ENCODE measurements around the gene PTPRF.

PTPRF gene

DNA sequence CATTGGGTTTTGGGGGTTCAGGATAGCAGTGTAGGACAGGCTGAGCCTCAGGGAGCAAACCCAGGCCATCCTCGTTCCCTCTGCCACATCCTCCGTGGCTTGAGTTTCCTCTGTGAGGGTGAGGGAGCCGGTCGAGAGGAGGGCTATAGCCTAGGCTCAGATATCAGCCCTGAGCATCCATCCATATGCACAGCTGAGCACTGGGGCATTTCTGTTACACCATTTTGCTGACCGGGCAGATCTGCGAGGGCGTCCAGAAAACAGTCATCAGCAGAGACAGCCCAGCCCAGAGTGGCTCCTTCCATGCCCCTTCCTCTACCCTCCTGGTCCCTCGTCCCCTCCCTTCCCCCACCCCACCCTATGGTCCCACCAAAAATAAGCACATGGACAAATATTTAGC, 53.5 kb downstream of the PTPRF start:
- no peak for DNase-seq

DNA sequence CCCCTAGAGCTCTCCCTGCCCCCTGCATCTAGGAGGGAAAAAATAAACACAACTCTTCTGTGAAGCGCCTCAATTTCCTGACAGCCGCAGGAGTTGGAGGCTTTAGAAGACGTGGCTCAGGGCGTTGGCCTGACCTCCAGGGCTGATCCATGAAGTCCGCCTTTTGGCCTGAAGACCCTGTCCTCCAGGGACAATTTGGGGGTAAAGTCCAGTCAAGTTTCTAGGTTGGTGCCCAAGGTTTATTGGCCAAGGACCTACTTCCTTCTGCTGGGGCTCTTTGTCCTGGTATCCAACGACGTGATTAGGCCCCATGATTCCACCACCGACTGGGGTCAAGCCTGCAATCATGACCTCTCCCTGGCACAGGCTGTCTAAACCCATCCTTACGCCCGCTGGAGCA, 54.9 kb downstream of the PTPRF start:
- DNase-seq, result no peak

DNA sequence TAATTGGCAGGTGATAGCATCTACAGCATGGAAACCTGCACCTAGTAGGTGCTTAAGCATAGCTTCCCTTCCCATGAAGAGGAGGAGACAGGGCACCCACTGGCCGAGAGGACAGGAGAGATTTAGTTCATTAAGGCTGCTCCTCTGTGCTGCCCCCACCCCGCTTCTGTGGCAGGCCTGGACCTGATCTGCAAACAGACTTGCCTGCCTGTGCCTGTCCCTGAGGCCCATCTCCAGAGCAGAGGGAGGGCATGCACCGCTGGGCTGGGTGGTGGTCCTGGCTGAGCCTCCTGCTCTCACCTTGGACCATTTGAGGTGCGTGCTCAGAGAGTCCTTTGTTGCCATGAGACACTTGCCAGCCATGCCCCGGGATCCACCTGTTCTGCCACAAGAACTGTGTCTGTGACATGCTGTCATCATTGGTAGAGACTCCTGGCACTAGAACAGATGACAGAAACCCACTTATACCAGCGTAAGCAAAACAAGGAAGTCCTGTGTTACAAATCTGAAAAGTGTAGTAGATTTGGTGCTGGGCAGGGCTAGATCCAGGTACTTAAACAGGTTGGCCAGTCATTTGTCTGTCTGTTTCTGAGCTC, 55.6 kb downstream of the PTPRF start:
- DNase-seq, result no peak

GRCh38 chr1:43587001-43587400, 56.3 kb downstream of the PTPRF start:
- DNase-seq, result no peak

DNA sequence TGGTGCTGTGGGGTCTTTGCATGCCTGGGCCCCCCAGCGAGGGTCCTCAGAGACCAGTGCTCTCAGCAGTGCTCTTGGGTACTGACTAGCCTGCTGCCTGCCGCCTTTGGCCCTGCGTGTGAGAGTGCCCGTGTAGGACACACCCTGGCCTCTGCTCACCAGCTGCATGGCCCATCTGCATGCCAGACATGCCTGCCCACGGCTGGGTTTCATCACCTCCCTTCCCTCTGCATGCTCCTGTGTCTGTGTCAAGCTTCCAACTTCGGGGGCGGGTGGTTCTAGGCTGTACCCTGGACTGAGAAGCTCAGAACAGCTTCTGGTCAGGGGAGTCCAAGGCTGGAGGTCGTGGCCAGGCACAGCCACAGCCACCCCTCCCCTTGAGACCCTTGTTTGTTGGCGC, 56.9 kb downstream of the PTPRF start:
- DNase-seq, result no peak

DNA sequence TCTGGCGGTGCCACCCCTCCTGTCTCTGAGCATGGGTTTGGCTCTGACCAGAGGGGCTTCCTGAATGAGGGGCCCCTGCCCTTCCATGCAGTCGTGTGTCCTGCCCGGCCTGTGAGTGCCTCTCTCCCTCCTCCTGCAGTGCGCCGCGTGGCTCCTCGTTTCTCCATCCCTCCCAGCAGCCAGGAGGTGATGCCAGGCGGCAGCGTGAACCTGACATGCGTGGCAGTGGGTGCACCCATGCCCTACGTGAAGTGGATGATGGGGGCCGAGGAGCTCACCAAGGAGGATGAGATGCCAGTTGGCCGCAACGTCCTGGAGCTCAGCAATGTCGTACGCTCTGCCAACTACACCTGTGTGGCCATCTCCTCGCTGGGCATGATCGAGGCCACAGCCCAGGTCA, 57.9 kb downstream of the PTPRF start:
- DNase-seq, result no peak

DNA sequence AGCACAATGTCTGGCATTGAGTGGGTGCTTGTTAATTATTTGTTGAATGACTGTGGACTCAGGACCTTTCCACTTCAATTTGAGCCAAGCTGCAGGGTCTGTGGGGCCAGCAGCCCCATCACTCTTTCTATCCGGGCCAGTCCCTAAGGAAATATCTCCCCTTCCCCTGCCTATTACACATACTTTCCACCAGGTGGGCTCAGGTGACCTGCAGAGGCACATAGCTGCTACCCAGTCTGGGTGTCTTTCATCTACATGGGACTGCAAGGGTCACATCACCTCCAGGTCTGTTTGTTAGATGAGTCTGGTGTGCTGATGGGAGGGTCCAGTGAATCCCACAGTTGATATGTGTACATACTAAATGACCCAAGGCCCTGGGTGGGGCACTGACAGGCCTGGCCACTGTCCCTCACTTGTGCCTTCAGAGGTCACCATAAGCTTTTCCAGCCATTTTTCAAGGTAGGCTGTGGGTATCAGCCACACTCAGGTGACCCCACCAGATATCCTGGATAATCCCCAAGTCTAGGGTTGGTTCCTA, 59.8 kb downstream of the PTPRF start:
- DNase-seq, result no peak

DNA sequence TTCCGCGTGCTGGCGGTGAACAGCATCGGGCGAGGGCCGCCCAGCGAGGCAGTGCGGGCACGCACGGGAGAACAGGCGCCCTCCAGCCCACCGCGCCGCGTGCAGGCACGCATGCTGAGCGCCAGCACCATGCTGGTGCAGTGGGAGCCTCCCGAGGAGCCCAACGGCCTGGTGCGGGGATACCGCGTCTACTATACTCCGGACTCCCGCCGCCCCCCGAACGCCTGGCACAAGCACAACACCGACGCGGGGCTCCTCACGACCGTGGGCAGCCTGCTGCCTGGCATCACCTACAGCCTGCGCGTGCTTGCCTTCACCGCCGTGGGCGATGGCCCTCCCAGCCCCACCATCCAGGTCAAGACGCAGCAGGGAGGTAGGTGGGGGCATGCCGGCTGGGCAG, 60.5 kb downstream of the PTPRF start:
- no peak for DNase-seq

DNA sequence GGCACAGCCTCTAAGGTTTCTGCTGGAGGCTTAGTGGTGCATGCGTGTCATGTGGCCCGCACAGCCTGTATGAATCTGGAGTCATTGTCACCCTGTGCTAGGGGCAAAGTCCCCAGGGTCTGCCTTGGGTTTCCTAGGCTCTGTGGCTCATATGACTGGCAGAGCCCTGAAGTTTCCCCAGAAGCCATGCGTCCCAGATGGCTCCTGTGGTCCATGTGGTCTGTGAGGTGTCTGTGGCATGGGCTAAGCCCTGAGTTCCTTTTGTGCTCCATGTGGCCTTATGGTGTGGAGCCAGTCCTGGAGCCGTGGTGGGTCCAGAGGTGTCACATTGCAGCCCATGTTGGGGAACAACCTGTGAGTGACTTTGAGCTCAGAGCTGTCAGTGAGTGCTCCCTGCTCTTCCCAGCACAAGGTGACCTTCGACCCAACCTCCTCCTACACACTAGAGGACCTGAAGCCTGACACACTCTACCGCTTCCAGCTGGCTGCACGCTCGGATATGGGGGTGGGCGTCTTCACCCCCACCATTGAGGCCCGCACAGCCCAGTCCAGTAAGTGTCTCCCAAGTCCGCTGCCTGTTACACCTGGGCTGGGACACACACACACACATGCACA, 61.5 kb downstream of the PTPRF start:
- DNase-seq, result no peak

DNA sequence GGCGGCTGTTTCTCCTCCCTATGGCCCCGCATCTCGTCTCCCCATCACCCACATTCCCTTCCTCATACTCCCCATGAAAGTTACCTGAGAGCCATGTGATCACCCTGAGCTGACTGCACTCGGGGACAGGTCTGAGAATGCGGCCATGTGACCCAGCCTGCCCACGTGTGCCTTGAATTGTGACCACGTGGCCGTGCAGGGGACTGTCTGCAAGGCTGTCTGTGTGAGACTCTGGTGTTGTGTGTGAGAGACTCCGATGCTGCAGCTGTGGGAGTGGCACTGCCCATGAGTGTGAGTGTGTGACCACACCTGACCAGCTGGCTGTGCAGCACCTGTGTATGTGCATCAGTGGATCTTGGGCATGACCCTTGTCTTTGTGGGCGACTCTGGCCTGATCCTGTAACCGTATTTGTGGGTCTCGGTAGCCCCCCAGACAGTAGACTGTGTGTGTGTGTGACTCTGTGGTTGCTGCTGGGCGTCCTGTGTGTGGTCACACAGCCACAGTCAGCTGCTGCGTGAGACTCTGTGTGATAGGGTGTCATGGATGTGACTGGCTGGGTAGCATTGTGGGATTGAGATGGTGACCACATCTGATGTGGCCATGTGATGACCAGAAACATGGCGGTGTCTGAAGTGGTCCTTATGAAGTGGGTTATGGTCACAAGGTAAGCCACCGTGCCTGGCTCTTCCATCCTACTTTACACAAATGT, 62.4 kb downstream of the PTPRF start:
- DNase-seq, result no peak

DNA sequence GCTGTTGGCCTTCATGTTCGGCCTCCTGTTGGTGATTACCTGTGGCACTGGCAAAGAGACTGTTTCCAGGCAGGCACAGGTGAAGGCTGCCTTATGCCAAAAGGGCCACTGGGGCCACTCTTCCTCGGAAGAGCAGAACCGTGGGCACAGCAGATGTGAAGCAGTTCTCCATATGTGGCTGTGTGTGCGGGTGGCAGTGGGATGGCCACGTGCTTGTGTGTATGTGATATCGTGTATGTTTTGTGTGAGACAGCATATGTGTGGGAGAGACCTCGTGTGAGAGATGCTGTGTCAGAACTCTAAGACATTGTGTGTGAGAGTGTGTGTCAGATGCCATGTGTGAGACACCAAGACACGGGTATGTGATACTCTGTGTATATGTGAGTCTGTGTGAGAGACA, 65.9 kb downstream of the PTPRF start:
- DNase-seq, result no peak

GRCh38 chr1:43597028-43597427, 66.3 kb downstream of the PTPRF start:
- no peak for DNase-seq

DNA sequence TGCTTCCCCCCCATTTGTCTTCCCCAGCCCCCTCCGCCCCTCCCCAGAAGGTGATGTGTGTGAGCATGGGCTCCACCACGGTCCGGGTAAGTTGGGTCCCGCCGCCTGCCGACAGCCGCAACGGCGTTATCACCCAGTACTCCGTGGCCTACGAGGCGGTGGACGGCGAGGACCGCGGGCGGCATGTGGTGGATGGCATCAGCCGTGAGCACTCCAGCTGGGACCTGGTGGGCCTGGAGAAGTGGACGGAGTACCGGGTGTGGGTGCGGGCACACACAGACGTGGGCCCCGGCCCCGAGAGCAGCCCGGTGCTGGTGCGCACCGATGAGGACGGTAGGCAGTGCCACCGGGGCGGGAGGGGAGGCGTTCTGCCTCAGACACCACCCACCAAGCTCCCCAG, 67.0 kb downstream of the PTPRF start:
- DNase-seq, result no peak

GRCh38 chr1:43598622-43599021, 67.9 kb downstream of the PTPRF start:
- DNase-seq, result no peak

- no peak for DNase-seq
Observed at GRCh38 chr1:43600033-43601020, 69.6 kb downstream of the PTPRF start.

DNA sequence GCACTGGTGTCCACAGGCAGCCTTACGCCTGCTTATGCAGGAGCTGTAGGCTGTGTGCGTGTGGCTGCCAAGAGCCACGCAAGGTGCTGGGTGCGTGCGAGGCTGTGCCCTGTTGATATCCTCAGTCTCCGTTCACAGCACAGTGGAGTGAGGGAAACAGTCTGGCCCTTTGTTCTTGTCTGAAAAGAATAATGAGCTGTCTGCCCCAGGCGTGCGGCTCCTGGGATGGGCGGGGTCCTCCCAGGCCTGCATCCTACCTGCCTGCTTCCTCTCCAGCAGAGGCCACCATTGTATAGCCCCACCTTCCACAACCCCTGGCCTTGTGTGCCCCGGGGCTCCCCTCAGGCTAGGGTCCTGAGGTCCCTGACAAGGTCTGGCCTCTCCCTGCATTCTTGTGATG, 72.3 kb downstream of the PTPRF start:
- no peak for DNase-seq

GRCh38 chr1:43604192-43604591, 73.5 kb downstream of the PTPRF start:
- no peak for DNase-seq

DNA sequence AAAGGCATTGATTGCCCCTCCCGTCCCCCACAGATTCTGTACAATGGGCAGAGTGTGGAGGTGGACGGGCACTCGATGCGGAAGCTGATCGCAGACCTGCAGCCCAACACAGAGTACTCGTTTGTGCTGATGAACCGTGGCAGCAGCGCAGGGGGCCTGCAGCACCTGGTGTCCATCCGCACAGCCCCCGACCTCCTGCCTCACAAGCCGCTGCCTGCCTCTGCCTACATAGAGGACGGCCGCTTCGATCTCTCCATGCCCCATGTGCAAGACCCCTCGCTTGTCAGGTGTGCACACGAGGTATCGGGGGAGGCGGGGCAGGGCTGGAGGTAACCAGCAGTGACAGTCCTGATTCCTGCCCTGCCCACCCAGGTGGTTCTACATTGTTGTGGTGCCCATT, 74.5 kb downstream of the PTPRF start:
- no peak for DNase-seq

- no peak for DNase-seq
Observed at GRCh38 chr1:43605766-43606165, 75.1 kb downstream of the PTPRF start.

DNA sequence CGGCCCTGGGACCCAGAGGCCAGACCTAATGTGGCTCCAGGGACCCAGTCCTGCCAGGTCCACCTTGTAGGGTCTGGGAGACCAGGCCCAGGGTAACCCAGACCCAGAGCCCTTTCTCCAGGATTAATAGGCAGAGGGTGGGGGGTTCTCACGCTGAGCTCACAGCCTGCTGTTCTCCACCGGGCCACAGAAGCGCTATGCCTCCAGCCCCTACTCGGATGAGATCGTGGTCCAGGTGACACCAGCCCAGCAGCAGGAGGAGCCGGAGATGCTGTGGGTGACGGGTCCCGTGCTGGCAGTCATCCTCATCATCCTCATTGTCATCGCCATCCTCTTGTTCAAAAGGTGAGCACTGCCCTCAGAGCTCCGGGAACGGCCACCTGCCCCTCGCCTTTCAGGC, 75.9 kb downstream of the PTPRF start:
- no peak for DNase-seq

GRCh38 chr1:43608827-43609226, 78.1 kb downstream of the PTPRF start:
- no peak for DNase-seq

- DNase-seq, result no peak
Observed at GRCh38 chr1:43610339-43610738, 79.7 kb downstream of the PTPRF start.

DNA sequence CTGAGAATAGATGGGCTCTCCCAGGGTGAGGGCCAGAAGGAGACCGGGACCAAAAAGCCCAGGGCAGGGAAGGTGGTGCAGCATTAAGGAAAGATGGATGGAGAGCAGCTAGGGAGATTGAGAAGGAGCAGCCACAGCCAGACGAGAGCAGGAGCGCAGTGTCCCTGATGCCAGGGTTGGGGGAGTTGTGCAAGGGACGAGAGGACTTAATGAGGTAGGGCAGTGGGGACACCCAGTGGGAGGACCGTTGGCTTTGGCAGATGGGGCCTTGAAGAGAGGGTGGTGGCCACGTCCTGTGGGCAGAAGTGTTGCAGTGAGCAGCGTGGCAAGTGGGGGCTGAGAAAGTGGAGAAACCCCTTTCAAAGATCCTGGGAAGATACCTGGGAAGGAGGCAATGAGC, 81.3 kb downstream of the PTPRF start:
- DNase-seq, result no peak

Measured in activated naive CD4-positive, alpha-beta T cell (primary cell).